Measurements from ENCODE around the gene TIGD3. TPM values are rescaled to one million over a fixed set of nuclear protein-coding genes. Genes with fewer than 3 reads are reported as not detected.

Gene TIGD3
- total and polyA plus RNA-seq, 2 of the 13 experiments (the other 11 are each of a cell fraction or from before 2014, with no cell fraction given) = 0.49 to 4.9 TPM

- FAIRE-seq = no peak
- CTCF ChIA-PET (ENCODE audit: low intra/inter-chr PET ratio, low total read pairs) = interaction anchor here (0.9 to 4.6 kb wide), 6 partner anchors 8 to 110 kb away, joined by 3 to 139 read pairs (median 7); no protein-coding TSS in a partner anchor
- TF ChIP-seq NFKB2 (CRISPR knock-in tag; IDR thresholded peaks at IDR 0.05; ENCODE audit: borderline replicate concordance) (peak; percentile 59; the same call in 1 of the 2 replicates), FOSL2 (CRISPR knock-in tag; IDR thresholded peaks at IDR 0.05) (0 out of 2 replicates have a peak, but pooled peaks have one; percentile 13), SNAPC4 (CRISPR knock-in tag; IDR thresholded peaks at IDR 0.05) (peak; percentile 43; the same call in 1 of the 2 replicates), SAP130 (CRISPR knock-in tag; IDR thresholded peaks at IDR 0.05; ENCODE audit: low read depth) (peak; percentile 75), ZNF709 (CRISPR knock-in tag; IDR thresholded peaks at IDR 0.05) (0 out of 2 replicates have a peak, but pooled peaks have one; percentile 62), ZNF570 (CRISPR knock-in tag; IDR thresholded peaks at IDR 0.05; ENCODE audit: borderline replicate concordance) (no peak), POLR2A (IDR thresholded peaks at IDR 0.05; ENCODE audit: insufficient read depth in 1 of 2, low read depth in 2 of 2, low read length in 2 of 2) (peak; percentile 58 to 95), ARID4A (CRISPR knock-in tag; IDR thresholded peaks at IDR 0.05; ENCODE audit: borderline replicate concordance) (peak; percentile 36; the same call in 1 of the 2 replicates), ZNF101 (CRISPR knock-in tag; IDR thresholded peaks at IDR 0.05; ENCODE audit: borderline replicate concordance, low read depth) (no peak), GATA4 (IDR thresholded peaks at IDR 0.05; ENCODE audit: borderline replicate concordance, low read depth) (peak; percentile 49; the same call in 1 of the 2 replicates), SP1 (IDR thresholded peaks at IDR 0.05) (no peak), SP1 (CRISPR knock-in tag; IDR thresholded peaks at IDR 0.05) (peak; percentile 41; the same call in 1 of the 2 replicates), ZFX (CRISPR knock-in tag; IDR thresholded peaks at IDR 0.05; ENCODE audit: low read depth) (peak; percentile 42; the same call in 1 of the 2 replicates)
Observed at GRCh38 chr11:65314501-65315203, 39.9 kb upstream of the TIGD3 start, which contains the start of gene CDC42EP2. Gene CDC42EP2 (plus strand): TSS chr11:65314866. CDS start chr11:65320899, 6,033 bp downstream.

More at GRCh38 chr11:65314501-65315203, 39.9 kb upstream of the TIGD3 start, which contains the start of gene CDC42EP2:
- Histone ChIP-seq H3K4me1 (ENCODE audit: insufficient read depth, low read length) (peaks cover 64% of the 10 kb centered on the region), H3K4me3 (replicated peaks in 1 of 3; ENCODE audit: insufficient read depth in 1 of 3, low read depth in 2 of 3, low read length in 3 of 3) (peak within 1 kb of the TSS; percentile 88 to 100 (median 95)), H4K20me1 (ENCODE audit: insufficient read depth, low read length) (peaks cover 19% of the 10 kb centered on the region; the same call in 1 of the 2 replicates), H3K4me2 (ENCODE audit: low read depth, low read length) (peak within 1 kb of the TSS; percentile 88), H3K9ac (ENCODE audit: insufficient read depth, low read depth, low read length) (peak within 1 kb of the TSS; percentile 75), H3K27me3 (ENCODE audit: control insufficient read depth in 1 of 2, insufficient read depth in 2 of 2, low read length in 2 of 2) (no peaks in the 10 kb centered on the region), H3K79me2 (ENCODE audit: insufficient read depth, low read length) (peaks cover 31% of the 10 kb centered on the region), H2AFZ (ENCODE audit: low read length) (no peak within 1 kb of the TSS), H3K36me3 (replicated peaks in 1 of 2; ENCODE audit: control insufficient read depth in 1 of 2, insufficient read depth in 2 of 2, low read length in 2 of 2) (0 out of 5 replicates have a peak, but pooled peaks cover 0 to 3% of the 10 kb centered on the region in 2 experiments), H3K9me3 (ENCODE audit: low read length) (no peaks in the 10 kb centered on the region), H3K27ac (ENCODE audit: extremely low read length, insufficient read depth, low read length) (peak within 1 kb of the TSS; percentile 77)
- intact Hi-C loops (cut with micrococcal nuclease; ENCODE audit: unreplicated experiment) = loop anchor here (1.0 kb wide), 3 partner anchors 8 to 39 kb away; no protein-coding TSS in a partner anchor
- POLR2A ChIA-PET = interaction anchor here (0.6 to 5.5 kb wide), 21 partner anchors 8 to 193 kb away, joined by 3 to 114 read pairs (median 7); partner anchors contain the start of genes DPF2, FAU, MRPL49 and NEAT1
- DNase-seq (ENCODE audit: low spot score) (peak; percentile 74), ATAC-seq (peak; percentile 89)
- no TSS peak for BruUV-seq (replicated peaks)
- in situ Hi-C loops (cut with HindIII; ENCODE audit: extremely low pct_ligation_motif_present, low pct_unique_long_range_greater_than_20kb) = loop anchor here (5.0 kb wide), 1 partner anchor 37 kb away; no protein-coding TSS in a partner anchor
- 0% methylated on average over 32 of the region's 74 CpGs for WGBS (ENCODE audit: low lambda C conversion rate)
